ENCODE results near the gene GRID1. TPM values are rescaled to one million over a fixed set of nuclear protein-coding genes. Genes with fewer than 3 reads are reported as not detected.
"Not testable (repeated sequence)": the region's sequence is repeated elsewhere in the genome, so short reads cannot be mapped to it uniquely, and the experiment has no call there.

Gene GRID1
- total RNA-seq, 4 donors from 2014 or later = 0.35 to 10.7 (median 1.3) TPM

- no peak for DNase-seq
- H3K4me1 ChIP-seq = no peaks in the 10 kb centered on the region
These were observed 430.4 kb downstream of the GRID1 start for GRCh38 chr10:85936161-85936560.

GRCh38 chr10:85934586-85934985, 432.0 kb downstream of the GRID1 start:
- Histone ChIP-seq H3K9me3 (no peaks in the 10 kb centered on the region), H3K4me1 (no peaks in the 10 kb centered on the region), H3K27ac (no peak overlapping the region), H3K4me3 (no peak overlapping the region), H3K27me3 (no peaks in the 10 kb centered on the region), H3K36me3 (no peaks in the 10 kb centered on the region)
- no peak for DNase-seq
- TF ChIP-seq CTCF (IDR thresholded peaks at IDR 0.05) = no peak
- TF ChIP-seq POLR2A (IDR thresholded peaks at IDR 0.05) = no peak

More at GRCh38 chr10:85936161-85936560, 430.4 kb downstream of the GRID1 start:
- no peaks in the 10 kb centered on the region for H3K9me3 ChIP-seq
- H3K4me3 ChIP-seq = no peak overlapping the region
- no peaks in the 10 kb centered on the region for H3K36me3 ChIP-seq
- H3K27ac ChIP-seq = no peak overlapping the region
- H3K27me3 ChIP-seq = no peaks in the 10 kb centered on the region
- TF ChIP-seq POLR2A (IDR thresholded peaks at IDR 0.05) (no peak), CTCF (IDR thresholded peaks at IDR 0.05) (no peak)

- DNase-seq, H3K36me3 ChIP-seq, H3K9me3 ChIP-seq, H3K27ac ChIP-seq, H3K4me1 ChIP-seq, H3K4me3 ChIP-seq, H3K27me3 ChIP-seq: not testable (repeated sequence)
These were observed 436.6 kb downstream of the GRID1 start for GRCh38 chr10:85929993-85930392.

- no peaks in the 10 kb centered on the region for H3K4me1 ChIP-seq
- no peak overlapping the region for H3K4me3 ChIP-seq
- no peak overlapping the region for H3K27ac ChIP-seq
- no peak for DNase-seq
- H3K36me3 ChIP-seq = no peaks in the 10 kb centered on the region
- H3K9me3 ChIP-seq = no peaks in the 10 kb centered on the region
- no peak for TF ChIP-seq CTCF (IDR thresholded peaks at IDR 0.05)
- no peak for TF ChIP-seq POLR2A (IDR thresholded peaks at IDR 0.05)
- no peaks in the 10 kb centered on the region for H3K27me3 ChIP-seq
These were observed 438.5 kb downstream of the GRID1 start for GRCh38 chr10:85927952-85928665.

- Histone ChIP-seq H3K36me3 (no peaks in the 10 kb centered on the region), H3K9me3 (no peaks in the 10 kb centered on the region), H3K4me3 (no peak overlapping the region), H3K4me1 (no peaks in the 10 kb centered on the region), H3K27ac (no peak overlapping the region), H3K27me3 (no peaks in the 10 kb centered on the region)
- DNase-seq = no peak
- no peak for TF ChIP-seq POLR2A (IDR thresholded peaks at IDR 0.05)
- no peak for TF ChIP-seq CTCF (IDR thresholded peaks at IDR 0.05)
These were observed 439.6 kb downstream of the GRID1 start for GRCh38 chr10:85926986-85927385.

GRCh38 chr10:85926136-85926535, 440.5 kb downstream of the GRID1 start:
- Histone ChIP-seq H3K4me3 (no peak overlapping the region), H3K4me1 (no peaks in the 10 kb centered on the region), H3K27me3 (no peaks in the 10 kb centered on the region), H3K27ac (no peak overlapping the region), H3K9me3 (no peaks in the 10 kb centered on the region), H3K36me3 (no peaks in the 10 kb centered on the region)
- TF ChIP-seq POLR2A (IDR thresholded peaks at IDR 0.05) = no peak
- TF ChIP-seq CTCF (IDR thresholded peaks at IDR 0.05) = no peak
- no peak for DNase-seq

Measured in Peyer's patch (tissue), 4 donors.